HL-60 (cell line): Measurements from ENCODE around the gene EDC3.
"Not testable (repeated sequence)": the region's sequence is repeated elsewhere in the genome, so short reads cannot be mapped to it uniquely, and the experiment has no call there.

Source experiments
- DNase-seq, 2 experiments: peaks; one replicate each; pipeline ENCODE4 v3.0.0-alpha.2; 2010 to 2020; ENCODE audit warnings: low read depth in 1 of 2, low spot score in 1 of 2
- H3K27ac ChIP-seq: fragments of 250-450 bp; sonication (Bioruptor Pico); replicated peaks from 2 replicates; pipeline ENCODE4 v1.5.1; 2020; ENCODE audit warnings: mild to moderate bottlenecking, moderate library complexity
- H3K27me3 ChIP-seq: fragments of 250-450 bp; sonication (Bioruptor Pico); 2 replicates; pipeline ENCODE4 v1.5.1; 2021; ENCODE audit warnings: mild to moderate bottlenecking, moderate library complexity; ENCODE audit not compliant: insufficient read depth, poor library complexity, severe bottlenecking
- H3K4me3 ChIP-seq: replicated peaks from 2 replicates; pipeline ENCODE4 v1.5.1; 2011; ENCODE audit warnings: mild to moderate bottlenecking, control low read depth, low read length; ENCODE audit not compliant: insufficient read depth
- CTCF ChIP-seq: IDR thresholded peaks from one replicate; pipeline ENCODE4 v1.5.1; 2011; ENCODE audit warnings: low read length, control low read depth, inconsistent platforms; ENCODE audit not compliant: insufficient read depth
- GABPA ChIP-seq: IDR thresholded peaks from 2 replicates; pipeline ENCODE4 v1.6.1; 2012; ENCODE audit warnings: low read depth
- POLR2AphosphoS5 ChIP-seq: IDR thresholded peaks from 2 replicates; pipeline ENCODE4 v1.6.1; 2012; ENCODE audit warnings: low read depth
- REST ChIP-seq: IDR thresholded peaks from 2 replicates; pipeline ENCODE4 v1.6.1; 2012; ENCODE audit warnings: low read depth; ENCODE audit not compliant: insufficient replicate concordance
- SPI1 ChIP-seq: IDR thresholded peaks from 2 replicates; pipeline ENCODE4 v1.6.1; 2012; ENCODE audit warnings: low read depth, mild to moderate bottlenecking, borderline replicate concordance

The EDC3 gene

GRCh38 chr15:74630284-74631086, 65.3 kb downstream of the EDC3 start:
- no peaks in the 10 kb centered on the region for H3K27me3 ChIP-seq
- DNase-seq, result no peak
- no peak overlapping the region for H3K27ac ChIP-seq
- TF ChIP-seq SPI1, result no peak
- TF ChIP-seq POLR2AphosphoS5, result no peak; the same call in 1 of the 2 replicates
- no peak for TF ChIP-seq REST
- no peak for TF ChIP-seq CTCF
- TF ChIP-seq GABPA, result no peak
- H3K4me3 ChIP-seq, result no peak overlapping the region

- not testable (repeated sequence) for H3K27ac ChIP-seq, H3K27me3 ChIP-seq, H3K4me3 ChIP-seq, DNase-seq
Measured at GRCh38 chr15:74629696-74630095, 66.1 kb downstream of the EDC3 start.

GRCh38 chr15:74628949-74629348, 66.9 kb downstream of the EDC3 start:
- Histone ChIP-seq H3K27ac (no peak overlapping the region), H3K4me3 (no peak overlapping the region), H3K27me3 (no peaks in the 10 kb centered on the region)
- no peak for DNase-seq
- TF ChIP-seq SPI1, result no peak
- no peak for TF ChIP-seq CTCF
- no peak for TF ChIP-seq REST
- no peak for TF ChIP-seq POLR2AphosphoS5

GRCh38 chr15:74628199-74628598, 67.6 kb downstream of the EDC3 start:
- no peak for DNase-seq
- Histone ChIP-seq H3K27me3 (no peaks in the 10 kb centered on the region), H3K4me3 (no peak overlapping the region), H3K27ac (no peak overlapping the region)
- no peak for TF ChIP-seq CTCF
- no peak for TF ChIP-seq SPI1
- no peak for TF ChIP-seq REST
- no peak for TF ChIP-seq POLR2AphosphoS5
- TF ChIP-seq GABPA, result no peak
